ENCODE measurements around the gene SHB.

- no peak for TF ChIP-seq CTCF (IDR thresholded peaks at IDR 0.05)
- no peak for TF ChIP-seq POLR2AphosphoS5 (IDR thresholded peaks at IDR 0.05)
Observed at GRCh38 chr9:37992924-37993349, 76.1 kb downstream of the SHB start.
